Fibroblast of mammary gland (primary cell): ENCODE results near the gene TXN.
"Not testable (repeated sequence)": the region's sequence is repeated elsewhere in the genome, so short reads cannot be mapped to it uniquely, and the experiment has no call there.

Experiments used
- DNase-seq: peaks from one replicate; pipeline ENCODE4 v3.0.0-alpha.2; 2010; ENCODE audit warnings: low read depth
- H3K4me3 ChIP-seq: 2 replicates; pipeline ENCODE4 v1.5.1; 2011; ENCODE audit warnings: low read depth, mild to moderate bottlenecking, low read length, moderate library complexity; ENCODE audit not compliant: control insufficient read depth
- CTCF ChIP-seq: conservative IDR thresholded peaks from 2 replicates; pipeline ENCODE4 v1.5.1; 2011; ENCODE audit warnings: low read depth, low read length, inconsistent platforms; ENCODE audit not compliant: control insufficient read depth, insufficient read depth

Gene TXN

GRCh38 chr9:110214586-110215355 is 41.5 kb downstream of the TXN start:
- TF ChIP-seq CTCF: no peak
- H3K4me3 ChIP-seq: no peak overlapping the region
- no peak for DNase-seq

GRCh38 chr9:110214090-110214489 is 42.2 kb downstream of the TXN start:
- TF ChIP-seq CTCF: no peak
- DNase-seq: peak; percentile 44

GRCh38 chr9:110213413-110214044 is 42.8 kb downstream of the TXN start:
- no peak for TF ChIP-seq CTCF
- H3K4me3 ChIP-seq: no peak overlapping the region
- DNase-seq: no peak

More at GRCh38 chr9:110214090-110214489, 42.2 kb downstream of the TXN start:
- no peak overlapping the region for H3K4me3 ChIP-seq

- no peak for TF ChIP-seq CTCF
- no peak within 1 kb of the TSS for H3K4me3 ChIP-seq
- DNase-seq: no peak
Observed at GRCh38 chr9:110208031-110208430, 48.3 kb downstream of the TXN start, which contains the start of gene C9orf152. Gene C9orf152 (minus strand): TSS chr9:110208159. CDS start chr9:110207579, 580 bp downstream.

- H3K4me3 ChIP-seq: no peak overlapping the region
- no peak for DNase-seq
- TF ChIP-seq CTCF: no peak
Observed at GRCh38 chr9:110207071-110207641, 49.2 kb downstream of the TXN start.

GRCh38 chr9:110206389-110206788 is 49.9 kb downstream of the TXN start:
- no peak for TF ChIP-seq CTCF
- DNase-seq: no peak
- H3K4me3 ChIP-seq: no peak overlapping the region

GRCh38 chr9:110205612-110206011 is 50.7 kb downstream of the TXN start:
- H3K4me3 ChIP-seq, DNase-seq: not testable (repeated sequence)
